SK-N-SH (cell line): ENCODE results near the gene AVP. TPM values are rescaled to one million over a fixed set of nuclear protein-coding genes. Genes with fewer than 3 reads are reported as not detected.

Experiments used
- CTCF ChIA-PET: fragments of 300-600, 350-600 bp; formaldehyde crosslinking; extraction: SDS; loops from one replicate; lab custom pipeline; 2021; lab: Yijun Ruan, JAX
- POLR2A ChIA-PET: fragments of 350-600 bp; sonication (Branson Sonifier 250); formaldehyde crosslinking; extraction: SDS; loops from one replicate; lab custom pipeline; 2020; ENCODE audit warnings: antibody characterized with exemption, inconsistent platforms; lab: Yijun Ruan, JAX
- DNase-seq: peaks from one replicate; pipeline ENCODE4 v3.0.0; 2012
- H2AFZ ChIP-seq: fragments of 200-600 bp; sonication (generic); 2 replicates; pipeline ENCODE4 v1.8.1; 2016; ENCODE audit warnings: antibody characterized with exemption, mild to moderate bottlenecking, low read depth
- H3F3A ChIP-seq: fragments of 200-600 bp; sonication (generic); replicated peaks from 2 replicates; pipeline ENCODE3; 2016; ENCODE audit warnings: antibody characterized with exemption, mild to moderate bottlenecking; ENCODE audit not compliant: insufficient read depth
- H3K27ac ChIP-seq, 2 experiments: fragments of 200-500 bp in 1 of 2; fragments of 200-600 bp in 1 of 2; sonication (Bioruptor generic) in 1 of 2; sonication (generic), shearing (Covaris generic) in 1 of 2; 2 replicates each; pipeline versions ENCODE4 v1.5.1 to v1.6.1; 2014 to 2016; ENCODE audit warnings: low read depth in 2 of 2, inconsistent platforms in 1 of 2, low read length in 1 of 2, mild to moderate bottlenecking in 1 of 2, mixed read lengths in 1 of 2
- H3K27me3 ChIP-seq: fragments of 200-600 bp; sonication (generic), shearing (Covaris generic); 2 replicates; pipeline ENCODE4 v1.6.1; 2016; ENCODE audit warnings: mixed run types; ENCODE audit not compliant: insufficient read depth
- H3K36me3 ChIP-seq, 2 experiments: fragments of 200-500 bp in 1 of 2; fragments of 200-600 bp in 1 of 2; sonication (Bioruptor generic) in 1 of 2; sonication (generic) in 1 of 2; replicated peaks in 1 of 2; 2 replicates each; pipeline versions ENCODE3 to v1.5.1; 2014 to 2016; ENCODE audit warnings: low read length in 1 of 2, mild to moderate bottlenecking in 1 of 2; ENCODE audit not compliant: insufficient read depth in 2 of 2, control insufficient read depth in 1 of 2
- H3K4me1 ChIP-seq, 2 experiments: fragments of 200-500 bp in 1 of 2; fragments of 200-600 bp in 1 of 2; sonication (Bioruptor generic) in 1 of 2; sonication (generic), shearing (Covaris generic) in 1 of 2; 2 replicates each; pipeline versions ENCODE4 v1.5.1 to v1.6.1; 2014 to 2016; ENCODE audit warnings: low read depth in 1 of 2, low read length in 1 of 2, mixed run types in 1 of 2; ENCODE audit not compliant: insufficient read depth in 2 of 2, control insufficient read depth in 1 of 2
- H3K4me2 ChIP-seq: fragments of 200-600 bp; sonication (generic), shearing (Covaris generic); 2 replicates; pipeline ENCODE4 v1.6.1; 2017; ENCODE audit warnings: mixed run types
- H3K4me3 ChIP-seq, 2 experiments: fragments of 200-500 bp in 1 of 2; fragments of 200-600 bp in 1 of 2; sonication (Bioruptor generic) in 1 of 2; sonication (generic), shearing (Covaris generic) in 1 of 2; 2 replicates each; pipeline versions ENCODE4 v1.5.1 to v1.8.1; 2014 to 2016; ENCODE audit warnings: low read depth in 2 of 2, inconsistent platforms in 1 of 2, low read length in 1 of 2, mild to moderate bottlenecking in 1 of 2, mixed read lengths in 1 of 2, moderate library complexity in 1 of 2
- H3K79me2 ChIP-seq: fragments of 200-600 bp; sonication (generic); 2 replicates; pipeline ENCODE4 v1.8.1; 2017; ENCODE audit warnings: mild to moderate bottlenecking; ENCODE audit not compliant: insufficient read depth
- H3K9ac ChIP-seq: fragments of 200-600 bp; sonication (generic); 2 replicates; pipeline ENCODE4 v1.6.1; 2017; ENCODE audit warnings: mixed run types
- H3K9me2 ChIP-seq: fragments of 200-600 bp; sonication (generic); 2 replicates; pipeline ENCODE4 v1.6.1; 2017; ENCODE audit warnings: mixed run types
- H3K9me3 ChIP-seq: fragments of 200-600 bp; sonication (generic); 2 replicates; pipeline ENCODE4 v1.6.1; 2017; ENCODE audit warnings: mixed run types, mild to moderate bottlenecking, moderate library complexity
- H4K20me1 ChIP-seq: fragments of 200-600 bp; sonication (generic); 2 replicates; pipeline ENCODE4 v1.6.1; 2017; ENCODE audit warnings: mild to moderate bottlenecking, mixed run types; ENCODE audit not compliant: insufficient read depth
- CHD2 ChIP-seq: fragments of 150-350 bp; IDR thresholded peaks from 2 replicates; pipeline ENCODE4 v1.6.1; 2018; ENCODE audit warnings: low read length; ENCODE audit not compliant: partially characterized antibody
- ELF1 ChIP-seq: IDR thresholded peaks from 2 replicates; pipeline ENCODE4 v1.4.0; 2012
- FOSL2 ChIP-seq: IDR thresholded peaks from 2 replicates; pipeline ENCODE4 v1.4.0; 2012; ENCODE audit warnings: low read depth, mild to moderate bottlenecking, moderate library complexity, borderline replicate concordance
- FOXM1 ChIP-seq: IDR thresholded peaks from 2 replicates; pipeline ENCODE4 v1.4.0; 2012; ENCODE audit warnings: low read depth, mild to moderate bottlenecking
- GABPA ChIP-seq: IDR thresholded peaks from 2 replicates; pipeline ENCODE4 v1.4.0; 2012; ENCODE audit warnings: low read depth, mild to moderate bottlenecking
- IRF3 ChIP-seq: fragments of 150-350 bp; IDR thresholded peaks from 2 replicates; pipeline ENCODE4 v1.6.1; 2016; ENCODE audit warnings: mild to moderate bottlenecking, low read depth, low read length
- JUND ChIP-seq: IDR thresholded peaks from 2 replicates; pipeline ENCODE4 v1.4.0; 2012
- MAX ChIP-seq: IDR thresholded peaks from 2 replicates; pipeline ENCODE4 v1.4.0; 2012; ENCODE audit warnings: low read depth
- MEF2A ChIP-seq: IDR thresholded peaks from 2 replicates; pipeline ENCODE4 v1.4.0; 2012; ENCODE audit warnings: low read depth, borderline replicate concordance
- MXI1 ChIP-seq: IDR thresholded peaks from 2 replicates; pipeline ENCODE4 v1.6.1; 2012; ENCODE audit warnings: mild to moderate bottlenecking, low read depth, low read length, improper control_type of control experiment
- NRF1 ChIP-seq: IDR thresholded peaks from 2 replicates; pipeline ENCODE4 v1.6.1; 2012; ENCODE audit warnings: low read depth, mild to moderate bottlenecking, low read length
- POLR2AphosphoS5 ChIP-seq: IDR thresholded peaks from 2 replicates; pipeline ENCODE4 v1.6.1; 2012; ENCODE audit warnings: low read depth, low read length
- RCOR1 ChIP-seq: fragments of 150-350 bp; IDR thresholded peaks from 2 replicates; pipeline ENCODE4 v1.6.1; 2017; ENCODE audit warnings: antibody characterized with exemption, low read length
- RFX5 ChIP-seq: IDR thresholded peaks from 2 replicates; pipeline ENCODE4 v1.6.1; 2012; ENCODE audit warnings: mild to moderate bottlenecking, improper control_type of control experiment, low read length
- TEAD4 ChIP-seq: IDR thresholded peaks from 2 replicates; pipeline ENCODE4 v1.4.0; 2012; ENCODE audit warnings: mild to moderate bottlenecking, borderline replicate concordance; ENCODE audit not compliant: insufficient read depth
- USF1 ChIP-seq: IDR thresholded peaks from 2 replicates; pipeline ENCODE4 v1.4.0; 2012; ENCODE audit warnings: low read depth, borderline replicate concordance
- WGBS: methylation state at CpG from one replicate; pipeline ENCODE4 v1.1.6; 2017; ENCODE audit warnings: low lambda C conversion rate; 5-methylcytosine and 5-hydroxymethylcytosine counted together
- polyA plus RNA-seq, 3 experiments: library from polyadenylated mRNA; depleted of rRNA; stranded (reverse); fragments of >200 nt; gene quantifications; 2 replicates each; pipeline ENCODE4 v1.2.3, GENCODE V29; 2012

Gene AVP
- polyA plus RNA-seq, 1 of the 3 experiments (the other 2 are of a cell fraction), result not detected

- Histone ChIP-seq H3K27ac (no peak overlapping the region), H3K4me3 (no peak overlapping the region), H3K36me3 (peaks cover 0 to 14% of the 10 kb centered on the region in 2 experiments), H3K27me3 (no peaks in the 10 kb centered on the region)
- 87% methylated on average over 2 of the region's 2 CpGs for WGBS
- no peak for DNase-seq
- POLR2A ChIA-PET, result interaction anchor here (0.6 kb wide), 1 partner anchor 9 kb away, joined by 3 read pairs; no protein-coding TSS in a partner anchor
- TF ChIP-seq FOXM1, result no peak
- TF ChIP-seq, all 33 proteins: peak for 0
- H2AFZ ChIP-seq, result no peak overlapping the region
- H3K4me2 ChIP-seq, result no peak overlapping the region
- H3K79me2 ChIP-seq, result no peaks in the 10 kb centered on the region
- peaks cover 0 to 3% of the 10 kb centered on the region in 2 experiments; a peak in 1 of 4 replicates for H3K4me1 ChIP-seq
- no peak overlapping the region for H3K9ac ChIP-seq
- CTCF ChIA-PET, result interaction anchor here (0.9 kb wide), 1 partner anchor 58 kb away, joined by 4 read pairs; no protein-coding TSS in a partner anchor
- H3K9me3 ChIP-seq, result no peaks in the 10 kb centered on the region
- H4K20me1 ChIP-seq, result peaks cover 11% of the 10 kb centered on the region
- H3F3A ChIP-seq, result no peaks in the 10 kb centered on the region
- H3K9me2 ChIP-seq, result no peaks in the 10 kb centered on the region
These were observed 27.5 kb upstream of the AVP start for GRCh38 chr20:3111995-3112394.

- Histone ChIP-seq H3K4me2 (no peak overlapping the region), H3K4me1 (peaks cover 0 to 3% of the 10 kb centered on the region in 2 experiments; a peak in 1 of 4 replicates)
- no peak for TF ChIP-seq RFX5
- TF ChIP-seq IRF3, result no peak
- TF ChIP-seq, all 33 proteins: peak for 0
- Histone ChIP-seq H4K20me1 (peaks cover 11% of the 10 kb centered on the region), H3K79me2 (no peaks in the 10 kb centered on the region), H3K9ac (no peak overlapping the region), H3K9me3 (no peaks in the 10 kb centered on the region), H3K4me3 (no peak overlapping the region), H3K27ac (no peak overlapping the region), H3K9me2 (no peaks in the 10 kb centered on the region), H3K27me3 (no peaks in the 10 kb centered on the region), H3F3A (no peaks in the 10 kb centered on the region), H2AFZ (no peak overlapping the region), H3K36me3 (peaks cover 0 to 14% of the 10 kb centered on the region in 2 experiments)
- DNase-seq, result no peak
- CTCF ChIA-PET, result interaction anchor here (1.0 kb wide), 1 partner anchor 58 kb away, joined by 3 read pairs; no protein-coding TSS in a partner anchor
- POLR2A ChIA-PET, result no interaction called here
- 95% methylated on average over 7 of the region's 7 CpGs for WGBS
These were observed 27.0 kb upstream of the AVP start for GRCh38 chr20:3111507-3111906.

GRCh38 chr20:3109350-3110302 is 25.1 kb upstream of the AVP start:
- ChIA-PET CTCF (interaction anchor here (0.7 to 0.8 kb wide), 2 partner anchors 8 to 56 kb away, joined by 3 read pairs; no protein-coding TSS in a partner anchor), POLR2A (no interaction called here)
- H3K4me3 ChIP-seq, result no peak overlapping the region
- H3K27ac ChIP-seq, result no peak overlapping the region
- no peaks in the 10 kb centered on the region; a peak in 1 of 4 replicates for H3K4me1 ChIP-seq
- H3K27me3 ChIP-seq, result no peaks in the 10 kb centered on the region
- no peaks in the 10 kb centered on the region for H3K9me2 ChIP-seq
- DNase-seq, result no peak
- 93% methylated on average over 13 of the region's 23 CpGs for WGBS
- H3K9ac ChIP-seq, result no peak overlapping the region
- H3K36me3 ChIP-seq, result peaks cover 0 to 14% of the 10 kb centered on the region in 2 experiments
- H3K79me2 ChIP-seq, result no peaks in the 10 kb centered on the region
- no peaks in the 10 kb centered on the region for H3F3A ChIP-seq
- no peak overlapping the region for H2AFZ ChIP-seq
- H3K9me3 ChIP-seq, result no peaks in the 10 kb centered on the region
- H3K4me2 ChIP-seq, result no peak overlapping the region
- no peak for TF ChIP-seq USF1
- no peak for TF ChIP-seq MXI1
- no peak for TF ChIP-seq POLR2AphosphoS5
- no peak for TF ChIP-seq FOXM1
- TF ChIP-seq TEAD4, result no peak
- TF ChIP-seq FOSL2, result no peak
- no peak for TF ChIP-seq NRF1
- TF ChIP-seq MAX, result no peak
- no peak for TF ChIP-seq JUND
- no peak for TF ChIP-seq RCOR1
- no peak for TF ChIP-seq MEF2A
- no peak for TF ChIP-seq GABPA
- TF ChIP-seq ELF1, result no peak
- TF ChIP-seq CHD2, result no peak
- H4K20me1 ChIP-seq, result no peaks in the 10 kb centered on the region
